IPS-18a (cell line): ENCODE results near the gene LIM2.

Experiments
- H3K27ac ChIP-seq: one replicate; pipeline ENCODE4 v1.5.1; 2013; ENCODE audit warnings: low read length
- H3K27me3 ChIP-seq: one replicate; pipeline ENCODE4 v1.6.1; 2013; ENCODE audit warnings: mild to moderate bottlenecking, low read length; ENCODE audit not compliant: control insufficient read depth, insufficient read depth
- H3K36me3 ChIP-seq: one replicate; pipeline ENCODE4 v1.6.1; 2013; ENCODE audit warnings: low read depth, low read length; ENCODE audit not compliant: control insufficient read depth
- H3K4me1 ChIP-seq: one replicate; pipeline ENCODE4 v1.6.1; 2013; ENCODE audit warnings: low read depth, low read length; ENCODE audit not compliant: control insufficient read depth
- H3K4me3 ChIP-seq: one replicate; pipeline ENCODE4 v1.5.1; 2013; ENCODE audit warnings: low read length
- H3K9ac ChIP-seq: one replicate; pipeline ENCODE4 v1.6.1; 2013; ENCODE audit warnings: mild to moderate bottlenecking, low read length, moderate library complexity
- H3K9me3 ChIP-seq: one replicate; pipeline ENCODE4 v1.6.1; 2013; ENCODE audit warnings: low read depth, low read length; ENCODE audit not compliant: control insufficient read depth

LIM2 gene

DNA sequence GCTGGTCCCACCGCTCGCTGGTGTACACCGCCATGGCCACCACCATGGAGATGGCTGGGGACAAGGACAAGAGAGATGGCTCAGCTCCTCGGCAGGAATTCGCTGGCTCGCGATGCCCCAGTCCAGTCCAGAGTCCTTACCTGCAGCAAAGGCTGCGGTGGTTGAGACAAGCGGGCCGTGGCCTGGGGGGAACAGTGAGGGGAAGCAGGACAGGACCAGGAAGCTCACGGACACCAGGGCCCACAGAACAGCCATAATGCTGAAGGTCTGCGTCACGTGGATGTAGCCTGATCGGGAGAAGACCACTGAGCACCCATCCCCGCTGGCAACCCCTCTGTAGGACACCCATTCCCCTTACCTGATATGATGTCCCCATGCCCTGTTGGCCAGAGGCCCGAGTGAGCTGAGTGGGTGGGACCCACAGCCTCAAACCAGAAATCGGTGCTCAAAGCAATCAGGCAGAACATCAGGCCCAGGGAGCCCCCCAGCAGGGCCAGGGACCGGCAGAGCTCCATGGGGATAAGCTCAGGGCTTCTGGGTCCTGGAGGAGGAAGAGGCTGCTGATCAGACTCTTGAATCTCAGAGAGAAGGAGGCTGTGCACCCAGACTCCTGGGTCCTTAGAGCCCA is 15.6 kb downstream of the LIM2 start:
- Histone ChIP-seq H3K27me3 (no peaks in the 10 kb centered on the region), H3K9ac (no peak overlapping the region), H3K36me3 (no peaks in the 10 kb centered on the region), H3K9me3 (no peaks in the 10 kb centered on the region), H3K27ac (no peak overlapping the region), H3K4me1 (peaks cover 5% of the 10 kb centered on the region), H3K4me3 (no peak overlapping the region)

- Histone ChIP-seq H3K4me3 (no peak overlapping the region), H3K27me3 (no peaks in the 10 kb centered on the region), H3K4me1 (peaks cover 5% of the 10 kb centered on the region), H3K27ac (no peak overlapping the region), H3K9ac (no peak overlapping the region), H3K36me3 (no peaks in the 10 kb centered on the region), H3K9me3 (no peaks in the 10 kb centered on the region)
Measured at GRCh38 chr19:51371186-51371690, 16.5 kb downstream of the LIM2 start.

GRCh38 chr19:51370230-51370629 is 17.5 kb downstream of the LIM2 start:
- Histone ChIP-seq H3K4me3 (no peak overlapping the region), H3K27me3 (no peaks in the 10 kb centered on the region), H3K36me3 (no peaks in the 10 kb centered on the region), H3K9ac (no peak overlapping the region), H3K27ac (no peak overlapping the region), H3K9me3 (no peaks in the 10 kb centered on the region), H3K4me1 (peaks cover 11% of the 10 kb centered on the region)

DNA sequence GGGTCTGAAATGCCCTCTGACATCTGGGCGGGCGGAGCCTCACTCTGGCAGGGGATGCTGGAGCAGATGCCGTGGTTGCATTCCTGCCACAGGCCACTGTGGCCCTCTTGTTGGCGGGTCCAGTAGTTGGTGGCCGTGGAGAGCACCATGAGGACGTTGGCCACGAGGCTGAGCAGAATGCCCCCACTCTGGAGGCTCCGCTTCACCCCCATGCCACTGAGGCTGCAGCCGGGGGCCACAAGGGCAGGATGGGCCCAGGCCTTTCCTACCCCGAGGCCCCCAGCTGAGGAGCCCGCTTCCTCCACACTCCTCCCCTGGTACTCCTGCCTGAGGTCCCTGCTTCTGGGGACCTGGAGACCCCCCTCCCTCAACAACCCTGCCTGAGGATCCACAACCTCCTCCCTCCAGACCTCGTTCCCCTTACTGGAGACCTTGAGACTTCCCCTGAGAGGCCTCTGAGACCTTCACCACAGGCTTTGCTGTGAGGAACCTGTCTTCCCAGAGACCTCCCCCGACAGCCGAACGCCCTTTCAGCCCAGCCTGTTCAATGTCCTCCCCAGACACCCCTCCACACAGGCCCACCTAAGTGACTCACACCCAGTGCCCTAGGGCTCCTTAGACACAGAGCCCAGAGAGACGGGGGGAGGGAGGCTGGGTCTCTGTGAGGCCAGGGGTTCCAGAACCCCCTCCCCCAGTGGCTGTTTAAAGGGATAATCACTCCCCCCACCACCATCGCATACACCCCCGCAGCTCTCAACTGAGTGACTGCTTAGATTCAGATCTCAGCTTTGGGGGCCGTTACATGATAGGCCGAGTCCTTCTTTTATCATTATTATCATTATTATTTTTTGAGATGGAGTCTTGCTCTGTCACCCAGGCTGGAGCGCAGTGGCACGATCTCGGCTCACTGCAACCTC is 19.1 kb downstream of the LIM2 start, which contains the start of gene CLDND2:
Gene CLDND2 (minus strand): TSS at position 638 of the 917 bp plus-strand sequence. CDS start 426 bp downstream, at position 212.
- Histone ChIP-seq H3K9ac (peak within 1 kb of the TSS; percentile 65), H3K4me1 (peaks cover 13% of the 10 kb centered on the region), H3K27ac (peak within 1 kb of the TSS; percentile 49), H3K4me3 (peak within 1 kb of the TSS; percentile 91), H3K9me3 (no peaks in the 10 kb centered on the region), H3K27me3 (no peaks in the 10 kb centered on the region), H3K36me3 (no peaks in the 10 kb centered on the region)

- peaks cover 13% of the 10 kb centered on the region for H3K4me1 ChIP-seq
Measured at GRCh38 chr19:51367565-51368365, 20.0 kb downstream of the LIM2 start.

DNA sequence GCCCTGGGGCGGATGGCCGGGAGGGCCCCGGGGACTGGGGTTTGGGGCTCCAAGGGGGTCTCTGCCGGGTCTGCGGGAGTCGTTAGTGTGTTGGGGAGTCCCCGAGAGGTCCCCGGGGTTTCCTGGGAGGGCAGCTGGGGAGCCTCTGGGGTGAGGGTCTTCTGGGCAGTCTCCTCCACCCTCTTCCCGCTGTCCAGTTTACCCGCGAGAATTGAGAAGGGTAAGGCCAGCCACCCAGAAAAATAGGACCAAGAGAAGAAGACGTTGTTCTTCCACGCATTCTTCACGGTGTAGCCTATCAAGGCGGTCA is 20.6 kb downstream of the LIM2 start:
- Histone ChIP-seq H3K4me3 (peak overlapping the region; percentile 91), H3K4me1 (peaks cover 13% of the 10 kb centered on the region), H3K27me3 (no peaks in the 10 kb centered on the region), H3K9me3 (no peaks in the 10 kb centered on the region), H3K9ac (peak overlapping the region; percentile 69), H3K27ac (no peak overlapping the region), H3K36me3 (no peaks in the 10 kb centered on the region)

More at GRCh38 chr19:51367565-51368365, 20.0 kb downstream of the LIM2 start:
- no peaks in the 10 kb centered on the region for H3K36me3 ChIP-seq
- H3K4me3 ChIP-seq: peak overlapping the region; percentile 91
- H3K27me3 ChIP-seq: no peaks in the 10 kb centered on the region
- peak overlapping the region; percentile 49 for H3K27ac ChIP-seq
- no peaks in the 10 kb centered on the region for H3K9me3 ChIP-seq
- peak overlapping the region; percentile 69 for H3K9ac ChIP-seq

GRCh38 chr19:51366389-51367254 is 21.2 kb downstream of the LIM2 start:
- H3K27ac ChIP-seq: peak overlapping the region; percentile 19
- H3K36me3 ChIP-seq: no peaks in the 10 kb centered on the region
- H3K4me3 ChIP-seq: peak overlapping the region; percentile 91
- H3K4me1 ChIP-seq: peaks cover 13% of the 10 kb centered on the region
- H3K9ac ChIP-seq: peak overlapping the region; percentile 69
- no peaks in the 10 kb centered on the region for H3K27me3 ChIP-seq
- H3K9me3 ChIP-seq: no peaks in the 10 kb centered on the region

DNA sequence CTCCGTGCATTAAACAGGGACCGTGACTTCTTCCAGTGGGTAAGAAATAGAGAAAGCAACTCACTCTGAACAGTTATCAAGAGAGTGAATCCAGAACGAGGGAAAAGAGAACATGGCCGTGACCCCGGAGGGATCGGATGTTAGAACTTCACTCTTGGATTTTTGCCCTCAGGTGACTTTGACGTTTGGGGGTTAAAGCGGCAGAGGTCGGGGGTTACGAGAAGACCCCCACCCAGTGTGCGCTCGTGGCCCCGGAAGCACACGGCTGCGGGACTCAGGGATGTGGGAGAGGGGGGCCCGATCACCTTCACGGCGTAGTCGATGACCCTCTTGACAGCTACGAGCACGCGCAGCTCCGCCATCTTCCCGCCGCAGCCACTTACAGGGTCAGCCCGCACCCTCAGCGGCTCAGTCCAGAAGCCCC is 21.8 kb downstream of the LIM2 start, which contains the start of gene ETFB:
Gene ETFB (minus strand): TSS at position 424 of the 424 bp plus-strand sequence. CDS start 62 bp downstream, at position 362.
- peak within 1 kb of the TSS; percentile 19 for H3K27ac ChIP-seq
- peak within 1 kb of the TSS; percentile 69 for H3K9ac ChIP-seq
- no peaks in the 10 kb centered on the region for H3K36me3 ChIP-seq
- H3K4me3 ChIP-seq: peak within 1 kb of the TSS; percentile 91
- H3K27me3 ChIP-seq: no peaks in the 10 kb centered on the region
- H3K4me1 ChIP-seq: peaks cover 13% of the 10 kb centered on the region
- no peaks in the 10 kb centered on the region for H3K9me3 ChIP-seq

DNA sequence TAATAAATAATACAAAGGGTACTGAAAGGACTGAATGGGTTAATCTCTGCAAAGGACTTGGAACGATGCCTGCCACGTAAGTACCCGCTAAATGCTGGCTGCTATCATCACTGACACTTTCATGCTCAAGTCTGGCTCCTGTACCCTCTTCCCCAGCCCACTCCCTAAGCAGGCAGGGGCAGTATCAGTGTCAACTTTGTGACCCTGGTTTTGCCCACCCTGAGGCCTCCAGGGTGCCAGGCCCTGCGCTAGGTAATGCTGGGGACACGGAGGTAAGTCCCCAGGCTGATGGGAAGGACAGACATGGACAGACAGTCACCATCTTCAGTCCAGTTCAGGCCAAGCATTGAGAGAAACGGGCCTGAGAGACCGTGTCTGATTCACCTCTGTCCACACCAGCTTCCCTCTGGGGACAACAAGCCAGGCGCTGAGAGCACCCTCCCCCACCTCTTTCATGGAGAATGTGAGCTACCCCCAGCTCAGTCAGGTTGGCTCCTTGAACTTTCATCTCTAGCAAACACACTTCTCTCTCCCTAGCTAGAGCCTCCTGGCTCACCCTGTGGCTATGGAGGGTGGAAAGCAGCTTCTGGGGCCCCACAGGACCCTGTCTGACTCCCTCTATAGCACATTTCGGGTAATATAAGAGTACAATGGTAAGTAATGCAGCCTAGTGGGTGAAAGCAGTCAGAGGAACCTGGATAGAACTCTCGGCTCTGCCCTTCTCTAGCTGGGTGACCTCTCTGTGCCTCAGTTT is 22.4 kb downstream of the LIM2 start:
- Histone ChIP-seq H3K9me3 (no peaks in the 10 kb centered on the region), H3K4me1 (peaks cover 13% of the 10 kb centered on the region), H3K27ac (no peak overlapping the region), H3K36me3 (no peaks in the 10 kb centered on the region), H3K27me3 (no peaks in the 10 kb centered on the region), H3K4me3 (peak overlapping the region; percentile 82), H3K9ac (peak overlapping the region; percentile 34)
